ENCODE results near the gene DENND5A. TPM values are rescaled to one million over a fixed set of nuclear protein-coding genes. Genes with fewer than 3 reads are reported as not detected.

Gene DENND5A
- total RNA-seq, 4 donors from 2014 or later = 60.0 to 199 (median 99.4) TPM

DNA sequence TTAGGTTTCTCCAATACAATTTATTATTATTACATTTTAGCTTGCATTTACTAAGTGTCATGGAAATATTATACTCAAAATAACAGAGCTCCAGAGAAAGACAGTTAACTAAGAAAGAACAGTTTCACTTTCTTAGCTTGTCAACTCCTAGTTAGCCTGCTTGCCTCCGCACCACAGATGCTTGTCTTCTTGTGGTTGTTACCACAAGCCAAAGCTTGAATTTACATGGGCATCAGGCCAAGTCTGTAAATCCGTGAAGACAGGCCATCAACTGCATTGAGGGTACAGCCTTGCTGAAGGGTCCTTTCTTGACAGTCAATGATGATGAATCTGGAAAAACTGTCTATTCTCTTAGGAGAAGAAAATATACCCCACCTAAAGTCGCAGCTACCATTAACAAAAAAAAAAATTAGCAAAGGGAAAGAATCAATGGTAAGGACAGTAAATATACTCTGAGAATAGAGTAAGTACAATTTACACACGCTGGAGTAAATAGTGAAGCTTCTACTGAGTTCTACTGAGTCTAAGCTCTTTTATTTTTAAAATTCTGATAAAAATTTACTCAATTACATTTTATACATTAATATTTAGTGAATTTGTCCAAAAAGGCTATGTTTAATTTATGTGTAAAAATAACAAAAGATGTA, 15.6 kb upstream of the DENND5A start:
- H3K4me3 ChIP-seq = no peak overlapping the region
- H3K27ac ChIP-seq = no peak overlapping the region
- no peak for DNase-seq
- no peaks in the 10 kb centered on the region for H3K27me3 ChIP-seq
- no peaks in the 10 kb centered on the region for H3K9me3 ChIP-seq
- H3K36me3 ChIP-seq = no peaks in the 10 kb centered on the region
- no peaks in the 10 kb centered on the region for H3K4me1 ChIP-seq
- intact Hi-C loops (cut with DNase I; ENCODE audit: low total_unique reads) = no loop called here
- TF ChIP-seq, protein P1, sequence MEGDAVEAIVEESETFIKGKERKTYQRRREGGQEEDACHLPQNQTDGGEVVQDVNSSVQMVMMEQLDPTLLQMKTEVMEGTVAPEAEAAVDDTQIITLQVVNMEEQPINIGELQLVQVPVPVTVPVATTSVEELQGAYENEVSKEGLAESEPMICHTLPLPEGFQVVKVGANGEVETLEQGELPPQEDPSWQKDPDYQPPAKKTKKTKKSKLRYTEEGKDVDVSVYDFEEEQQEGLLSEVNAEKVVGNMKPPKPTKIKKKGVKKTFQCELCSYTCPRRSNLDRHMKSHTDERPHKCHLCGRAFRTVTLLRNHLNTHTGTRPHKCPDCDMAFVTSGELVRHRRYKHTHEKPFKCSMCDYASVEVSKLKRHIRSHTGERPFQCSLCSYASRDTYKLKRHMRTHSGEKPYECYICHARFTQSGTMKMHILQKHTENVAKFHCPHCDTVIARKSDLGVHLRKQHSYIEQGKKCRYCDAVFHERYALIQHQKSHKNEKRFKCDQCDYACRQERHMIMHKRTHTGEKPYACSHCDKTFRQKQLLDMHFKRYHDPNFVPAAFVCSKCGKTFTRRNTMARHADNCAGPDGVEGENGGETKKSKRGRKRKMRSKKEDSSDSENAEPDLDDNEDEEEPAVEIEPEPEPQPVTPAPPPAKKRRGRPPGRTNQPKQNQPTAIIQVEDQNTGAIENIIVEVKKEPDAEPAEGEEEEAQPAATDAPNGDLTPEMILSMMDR (IDR thresholded peaks at IDR 0.05) = no peak
- TF ChIP-seq POLR2A (IDR thresholded peaks at IDR 0.05) = no peak

DNA sequence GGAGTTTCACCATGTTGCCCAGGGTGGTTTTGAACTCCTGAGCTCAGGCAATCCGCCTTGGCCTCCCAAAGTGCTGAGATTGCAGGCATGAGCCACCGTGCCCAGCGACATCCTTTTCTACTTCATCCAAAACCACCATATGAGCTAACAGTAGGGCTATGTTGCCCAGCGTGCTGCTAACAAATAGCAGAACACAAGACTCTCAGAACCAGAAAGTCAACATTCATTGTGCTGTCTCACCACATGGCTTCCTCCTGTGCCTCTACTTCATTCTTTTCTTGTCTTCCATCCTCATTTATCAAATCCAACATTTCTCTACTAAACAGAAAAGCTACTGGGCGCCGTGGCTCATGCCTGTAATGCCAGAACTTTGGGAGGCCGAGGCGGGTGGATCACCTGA, 12.0 kb upstream of the DENND5A start:
- H3K4me1 ChIP-seq = no peaks in the 10 kb centered on the region
- TF ChIP-seq, protein P1 (IDR thresholded peaks at IDR 0.05) = no peak
- no peak for TF ChIP-seq POLR2A (IDR thresholded peaks at IDR 0.05)
- no peaks in the 10 kb centered on the region for H3K9me3 ChIP-seq
- DNase-seq = no peak
- H3K27ac ChIP-seq = no peak overlapping the region
- H3K36me3 ChIP-seq = no peaks in the 10 kb centered on the region
- no peak overlapping the region for H3K4me3 ChIP-seq
- intact Hi-C loops (cut with DNase I; ENCODE audit: low total_unique reads) = no loop called here
- no peaks in the 10 kb centered on the region for H3K27me3 ChIP-seq

DNA sequence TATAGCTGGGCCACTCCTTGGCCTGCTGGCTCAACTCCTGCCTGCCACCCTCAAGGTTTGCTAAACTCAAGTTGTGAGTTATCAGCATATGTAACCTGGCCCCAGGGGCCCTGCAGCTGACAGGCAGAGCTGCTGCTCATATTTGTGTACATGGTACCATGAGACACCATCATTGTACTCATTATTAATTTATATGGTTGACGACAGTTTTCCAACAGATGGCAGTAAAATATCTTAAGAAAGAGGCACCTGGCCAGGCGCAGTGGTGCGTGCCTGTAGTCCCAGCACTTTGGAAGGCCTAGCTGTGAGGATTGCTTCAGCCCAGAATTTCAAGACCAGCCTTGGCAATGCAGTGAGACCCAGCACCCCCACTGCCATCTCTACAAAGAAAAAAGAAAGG, 11.4 kb upstream of the DENND5A start:
- intact Hi-C loops (cut with DNase I; ENCODE audit: low total_unique reads) = no loop called here
- TF ChIP-seq POLR2A (IDR thresholded peaks at IDR 0.05) = no peak
- TF ChIP-seq, protein P1 (IDR thresholded peaks at IDR 0.05) = no peak
- H3K27ac ChIP-seq = no peak overlapping the region

DNA sequence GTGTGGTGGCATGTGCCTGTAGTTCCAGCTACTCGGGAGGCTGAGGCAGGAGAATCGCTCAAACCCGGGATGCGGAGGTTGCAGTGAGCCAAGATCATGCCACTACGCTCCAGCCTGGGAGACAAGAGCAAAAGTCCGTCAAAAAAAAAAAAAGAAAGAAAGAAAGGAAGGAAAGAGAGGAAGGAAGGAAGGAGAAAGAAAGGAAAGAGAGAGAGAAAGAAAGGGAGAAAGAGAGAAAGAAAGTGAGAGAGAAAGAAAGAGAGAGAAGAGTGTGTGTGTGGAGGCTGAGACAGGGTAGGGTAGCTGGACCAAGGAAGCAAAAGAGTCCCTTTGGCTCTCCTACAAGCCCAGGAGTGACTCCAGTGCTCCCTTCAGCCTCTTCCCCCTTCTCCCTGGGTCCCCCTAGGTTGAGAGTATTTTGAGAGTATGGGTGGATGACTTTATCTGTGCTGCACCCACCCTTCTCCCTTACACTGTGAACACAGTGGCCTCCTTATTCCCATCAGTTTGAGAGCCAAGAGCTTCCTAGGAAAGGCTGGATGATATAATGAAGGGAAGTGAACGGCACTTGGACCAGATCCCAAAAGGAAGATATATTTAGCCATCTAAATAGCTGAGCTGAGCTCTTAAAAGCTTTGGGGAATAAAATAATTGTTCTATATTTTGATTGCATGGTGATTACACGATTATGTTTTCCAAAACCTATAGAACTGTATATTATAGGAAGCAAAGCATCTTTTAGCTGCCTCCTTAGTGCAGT, 9.5 kb upstream of the DENND5A start:
- intact Hi-C loops (cut with DNase I; ENCODE audit: low total_unique reads) = no loop called here
- TF ChIP-seq POLR2A (IDR thresholded peaks at IDR 0.05) = no peak
- TF ChIP-seq, protein P1 (IDR thresholded peaks at IDR 0.05) = no peak
- H3K27ac ChIP-seq = no peak overlapping the region
- no peaks in the 10 kb centered on the region for H3K36me3 ChIP-seq
- no peaks in the 10 kb centered on the region for H3K4me1 ChIP-seq
- no peak for DNase-seq
- H3K9me3 ChIP-seq = no peaks in the 10 kb centered on the region
- no peaks in the 10 kb centered on the region for H3K27me3 ChIP-seq
- no peak overlapping the region for H3K4me3 ChIP-seq

More for the DNA sequence above, 11.4 kb upstream of the DENND5A start:
- no peaks in the 10 kb centered on the region for H3K4me1 ChIP-seq
- no peaks in the 10 kb centered on the region for H3K9me3 ChIP-seq
- no peaks in the 10 kb centered on the region for H3K36me3 ChIP-seq
- no peaks in the 10 kb centered on the region for H3K27me3 ChIP-seq
- no peak for DNase-seq
- no peak overlapping the region for H3K4me3 ChIP-seq
